H7 (cell line): ENCODE measurements around the gene C1orf198. TPM values are rescaled to one million over a fixed set of nuclear protein-coding genes. Genes with fewer than 3 reads are reported as not detected.

Source experiments
- DNase-seq: peaks from one replicate; pipeline ENCODE4 v3.0.0; 2012
- H3K27me3 ChIP-seq: 2 replicates; pipeline ENCODE4 v1.6.0; 2011; ENCODE audit warnings: mild to moderate bottlenecking, low read length; ENCODE audit not compliant: control insufficient read depth, insufficient read depth
- H3K36me3 ChIP-seq: replicated peaks from 2 replicates; pipeline ENCODE4 v1.5.1; 2011; ENCODE audit warnings: low read length; ENCODE audit not compliant: control insufficient read depth, insufficient read depth
- H3K4me3 ChIP-seq: 2 replicates; pipeline ENCODE4 v1.5.1; 2011; ENCODE audit warnings: low read depth, mild to moderate bottlenecking, control low read depth, low read length, moderate library complexity; ENCODE audit not compliant: insufficient read depth
- total RNA-seq: library from RNA; depleted of rRNA; stranded (reverse); fragments of >200 nt; shearing (Covaris generic); gene quantifications from 2 replicates; pipeline ENCODE4 v1.2.3, GENCODE V29; 2014; rRNA removed

Gene C1orf198
- total RNA-seq, 1 experiment from 2014 or later, result 52.0 TPM

DNA sequence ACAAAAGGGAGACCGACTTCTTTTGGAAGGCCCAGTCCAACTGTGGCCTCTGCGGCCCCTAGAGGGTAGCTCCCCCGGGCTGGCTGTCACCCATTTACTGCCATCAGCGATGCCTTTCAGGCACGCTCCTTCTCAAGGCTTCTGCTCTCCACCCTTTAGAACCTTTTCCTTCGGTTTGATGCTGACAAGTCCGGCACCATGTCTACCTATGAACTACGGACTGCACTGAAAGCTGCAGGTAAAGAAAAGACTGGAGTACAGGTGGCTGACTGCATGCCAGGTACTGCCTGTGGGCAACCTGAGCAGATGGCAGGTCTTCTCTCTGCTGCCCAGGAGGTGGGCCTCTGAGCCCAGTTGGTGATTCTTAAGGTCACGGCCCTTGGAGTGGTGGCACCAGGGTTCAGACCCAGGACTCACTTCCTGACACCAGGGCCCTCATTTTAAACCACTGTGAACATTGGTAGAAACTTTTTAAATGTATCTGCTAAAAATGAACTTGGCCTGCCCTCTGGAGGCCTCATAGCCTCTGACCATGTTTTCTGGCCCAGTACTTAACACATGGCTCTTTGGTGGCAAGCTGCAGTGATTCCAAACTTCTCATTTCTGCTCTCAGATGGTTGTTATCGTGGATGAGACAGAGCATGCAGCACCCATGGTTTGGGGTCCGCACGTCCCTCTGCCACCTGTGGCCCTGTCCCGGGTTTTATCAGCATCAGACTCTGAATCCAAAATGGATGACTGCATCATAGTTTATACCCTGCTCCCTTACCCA is 75.4 kb downstream of the C1orf198 start:
- H3K36me3 ChIP-seq, result no peaks in the 10 kb centered on the region
- H3K4me3 ChIP-seq, result no peak overlapping the region
- H3K27me3 ChIP-seq, result peaks cover 14% of the 10 kb centered on the region
- no peak for DNase-seq

DNA sequence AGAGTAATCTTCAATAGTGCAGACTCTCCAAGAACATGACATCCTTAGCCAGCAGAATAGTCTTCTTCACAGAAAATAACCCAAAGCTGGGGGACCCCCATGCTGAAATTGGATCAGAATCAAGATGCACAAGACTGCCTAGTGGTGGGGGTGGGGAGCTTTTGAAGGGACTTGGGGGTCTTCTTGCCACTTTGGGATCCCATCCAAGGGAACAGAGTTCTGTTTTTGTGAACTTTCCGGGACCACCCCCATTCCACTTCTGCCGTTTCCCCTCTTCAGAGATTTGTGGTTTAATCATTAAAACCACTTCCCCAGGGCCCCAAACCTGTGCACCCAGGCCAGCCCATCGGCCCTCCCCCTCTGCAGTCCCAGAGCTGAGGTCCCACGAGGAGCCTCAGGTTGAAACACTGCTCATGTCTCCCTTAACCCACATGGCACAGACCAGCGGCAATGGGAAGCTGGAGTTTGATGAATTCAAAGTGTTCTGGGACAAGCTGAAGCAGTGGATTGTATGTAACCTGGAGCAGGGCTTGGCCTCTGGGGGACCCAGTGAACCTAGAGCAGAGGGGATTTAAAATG is 76.2 kb downstream of the C1orf198 start:
- DNase-seq, result no peak
- H3K36me3 ChIP-seq, result no peaks in the 10 kb centered on the region

DNA sequence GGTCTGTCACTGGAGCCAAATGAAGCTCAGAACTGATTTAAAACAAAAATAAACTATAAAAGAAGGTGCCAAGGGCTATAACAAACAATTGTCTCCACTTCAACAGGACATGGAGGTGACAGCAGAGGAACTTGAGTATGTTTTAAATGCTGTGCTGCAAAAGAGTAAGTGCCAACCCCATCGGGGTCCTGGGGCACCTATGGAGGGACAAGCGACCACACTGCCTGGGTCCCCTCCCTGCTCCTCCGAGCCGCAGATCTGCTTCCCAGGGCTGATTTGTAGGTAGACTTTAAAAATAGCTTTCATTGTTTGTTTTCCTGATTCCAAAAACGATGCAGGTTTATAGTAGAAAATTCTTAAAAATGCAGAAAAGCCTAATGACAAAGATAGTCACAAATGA is 78.3 kb downstream of the C1orf198 start:
- Histone ChIP-seq H3K27me3 (peaks cover 34% of the 10 kb centered on the region), H3K36me3 (no peaks in the 10 kb centered on the region), H3K4me3 (no peak overlapping the region)
- no peak for DNase-seq

More for the DNA sequence above, 76.2 kb downstream of the C1orf198 start:
- H3K27me3 ChIP-seq, result peaks cover 19% of the 10 kb centered on the region
- H3K4me3 ChIP-seq, result no peak overlapping the region

DNA sequence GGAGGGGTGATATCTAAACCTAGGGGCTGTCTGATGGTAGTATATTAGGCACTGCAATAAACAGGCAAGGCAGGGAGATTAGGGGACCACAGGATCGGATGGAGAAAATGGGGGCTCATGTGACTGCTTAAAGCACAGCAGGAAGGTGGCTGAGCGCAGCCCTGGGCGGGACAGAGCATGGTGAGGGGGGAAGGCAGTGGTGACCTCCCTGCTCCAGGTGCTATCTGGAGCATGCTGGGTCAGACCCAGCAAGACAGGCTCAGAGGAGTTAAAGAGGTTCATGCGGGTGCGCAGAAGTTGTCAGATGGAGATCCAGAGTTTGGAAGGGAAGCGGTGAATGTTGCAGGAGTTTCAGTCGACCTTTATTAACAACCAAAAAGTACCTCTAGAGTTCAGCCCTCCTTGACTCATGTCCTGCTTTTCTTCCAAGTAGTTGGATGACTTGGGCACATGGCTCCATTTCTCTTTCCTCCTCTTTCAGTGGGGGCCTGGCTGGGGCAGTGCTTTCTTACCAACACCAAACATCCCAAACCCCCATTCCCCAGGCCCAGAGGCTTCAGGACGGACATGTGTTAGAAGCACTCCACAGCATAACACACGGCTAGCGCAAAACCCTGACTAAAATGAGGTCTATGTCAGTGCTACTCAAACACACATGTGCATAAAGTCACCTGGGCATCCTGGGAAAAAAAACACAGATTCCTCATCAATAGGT is 79.6 kb downstream of the C1orf198 start:
- DNase-seq, result no peak
- Histone ChIP-seq H3K27me3 (peaks cover 43% of the 10 kb centered on the region), H3K36me3 (no peaks in the 10 kb centered on the region), H3K4me3 (no peak overlapping the region)

DNA sequence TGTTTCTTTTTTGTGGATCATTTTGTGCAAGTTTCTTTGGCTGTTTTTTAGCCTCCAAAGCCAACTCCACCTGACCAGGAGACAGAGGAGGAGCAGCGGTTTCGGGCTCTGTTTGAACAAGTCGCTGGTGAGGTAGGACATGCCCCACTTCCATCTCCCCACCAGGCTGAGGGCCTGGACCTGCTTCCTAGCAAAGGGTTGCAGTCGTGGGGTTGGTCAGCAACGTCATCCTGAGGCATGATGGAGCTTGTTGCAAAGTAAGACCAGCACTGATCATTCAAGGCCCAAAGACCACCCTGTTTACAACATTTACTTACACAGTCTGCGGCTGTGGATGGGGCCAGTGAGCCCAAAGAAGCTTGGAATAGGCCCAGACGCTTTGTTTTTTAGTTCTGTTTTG is 80.8 kb downstream of the C1orf198 start:
- no peak overlapping the region for H3K4me3 ChIP-seq
- no peak for DNase-seq
- peaks cover 55% of the 10 kb centered on the region for H3K27me3 ChIP-seq
- no peaks in the 10 kb centered on the region for H3K36me3 ChIP-seq

Other genes with a start within 250 kb of the C1orf198 start
- gene COG2, start 226.0 kb downstream of the C1orf198 start, total RNA-seq, result 38.3 and 53.9 TPM in 2 replicates
- gene AGT, start 154.4 kb downstream of the C1orf198 start, total RNA-seq, result 0.42 TPM in 1 of 2 replicates, not detected in the other
- gene CAPN9, start 121.1 kb downstream of the C1orf198 start, total RNA-seq, result 0.04 and 0.10 TPM in 2 replicates
- 7.3 and 10.5 TPM in 2 replicates for gene TTC13, start 110.3 kb upstream of the C1orf198 start, total RNA-seq
- gene ARV1, start 110.6 kb upstream of the C1orf198 start, total RNA-seq, result 16.5 and 19.8 TPM in 2 replicates
- 8.0 and 25.6 TPM in 2 replicates for gene FAM89A, start 171.7 kb upstream of the C1orf198 start, total RNA-seq